ENCODE data around the gene TRIM72. TPM values are rescaled to one million over a fixed set of nuclear protein-coding genes. Genes with fewer than 3 reads are reported as not detected.
A peak's percentile ranks its signal among the peaks of the same experiment; 100 is the strongest.

The TRIM72 gene
- total and polyA plus RNA-seq, 9 of the 15 experiments (the other 6 are each of a cell fraction or from before 2014, with no cell fraction given), result under 0.01 TPM; not detected in 8

DNA sequence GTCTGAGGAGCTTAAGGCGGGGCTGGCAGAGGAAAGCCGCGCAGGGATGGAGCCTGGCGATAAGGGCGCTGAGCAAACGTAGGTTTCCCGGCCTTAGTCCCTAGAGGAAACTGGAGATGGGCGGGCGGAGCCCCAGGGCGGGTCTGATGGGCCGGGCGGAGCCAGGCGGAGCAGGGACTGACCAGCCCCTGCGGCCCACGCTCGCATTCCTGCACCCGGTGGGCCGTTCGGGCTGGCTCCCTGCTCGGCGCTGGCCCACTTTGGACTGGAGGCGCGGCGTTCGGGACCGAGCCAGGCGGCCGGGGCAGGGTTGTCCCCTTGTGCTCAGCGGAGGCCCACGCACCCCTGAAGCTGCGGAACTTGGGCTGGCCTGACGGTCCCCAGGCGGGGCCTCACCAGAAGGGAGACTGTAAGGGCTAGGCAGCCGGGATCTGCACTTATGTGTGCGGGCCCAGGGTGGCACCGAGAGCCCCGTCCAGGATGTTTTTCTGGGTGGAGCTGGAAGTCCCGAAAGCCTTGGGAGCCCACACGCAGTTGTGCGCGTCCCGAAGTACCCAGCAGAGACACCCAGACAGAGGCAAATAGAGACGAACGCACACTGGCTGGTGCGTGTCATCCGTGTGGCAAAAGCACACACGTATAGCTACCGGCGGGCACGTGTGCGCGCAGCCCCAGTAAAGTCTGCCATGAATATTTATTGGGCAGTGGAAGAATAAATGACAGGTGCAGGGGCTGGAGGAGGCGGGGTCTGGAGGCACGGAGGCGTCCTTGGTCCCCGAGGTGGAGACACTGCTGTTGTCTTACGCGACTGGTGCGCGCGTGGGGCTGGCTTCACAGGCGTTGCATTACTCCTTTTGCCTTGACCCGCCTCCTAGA, 1.6 kb downstream of the TRIM72 start (continued):
- TF ChIP-seq, protein P1, sequence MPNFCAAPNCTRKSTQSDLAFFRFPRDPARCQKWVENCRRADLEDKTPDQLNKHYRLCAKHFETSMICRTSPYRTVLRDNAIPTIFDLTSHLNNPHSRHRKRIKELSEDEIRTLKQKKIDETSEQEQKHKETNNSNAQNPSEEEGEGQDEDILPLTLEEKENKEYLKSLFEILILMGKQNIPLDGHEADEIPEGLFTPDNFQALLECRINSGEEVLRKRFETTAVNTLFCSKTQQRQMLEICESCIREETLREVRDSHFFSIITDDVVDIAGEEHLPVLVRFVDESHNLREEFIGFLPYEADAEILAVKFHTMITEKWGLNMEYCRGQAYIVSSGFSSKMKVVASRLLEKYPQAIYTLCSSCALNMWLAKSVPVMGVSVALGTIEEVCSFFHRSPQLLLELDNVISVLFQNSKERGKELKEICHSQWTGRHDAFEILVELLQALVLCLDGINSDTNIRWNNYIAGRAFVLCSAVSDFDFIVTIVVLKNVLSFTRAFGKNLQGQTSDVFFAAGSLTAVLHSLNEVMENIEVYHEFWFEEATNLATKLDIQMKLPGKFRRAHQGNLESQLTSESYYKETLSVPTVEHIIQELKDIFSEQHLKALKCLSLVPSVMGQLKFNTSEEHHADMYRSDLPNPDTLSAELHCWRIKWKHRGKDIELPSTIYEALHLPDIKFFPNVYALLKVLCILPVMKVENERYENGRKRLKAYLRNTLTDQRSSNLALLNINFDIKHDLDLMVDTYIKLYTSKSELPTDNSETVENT (CRISPR knock-in tag; IDR thresholded peaks at IDR 0.05), result peak; percentile 60; the same call in 1 of the 2 replicates
- TF ChIP-seq POLR3G (IDR thresholded peaks at IDR 0.05; ENCODE audit: extremely low read depth, insufficient read length, insufficient replicate concordance) (no peak), MYNN (IDR thresholded peaks at IDR 0.05) (no peak), MYNN (CRISPR knock-in tag; IDR thresholded peaks at IDR 0.05) (no peak), HMGN3 (IDR thresholded peaks at IDR 0.05; ENCODE audit: borderline replicate concordance, extremely low read depth, insufficient read length, low read depth, low read length) (peak; percentile 72), ARHGAP35 (IDR thresholded peaks at IDR 0.05; ENCODE audit: partially characterized antibody) (no peak), ZNF707 (CRISPR knock-in tag; conservative IDR thresholded peaks at IDR 0.05) (no peak), NBN (IDR thresholded peaks at IDR 0.05; ENCODE audit: low read depth) (no peak; the same call in 1 of the 2 replicates), ZNF384 (IDR thresholded peaks at IDR 0.05; ENCODE audit: low read depth, low read length) (no peak), GABPB1 (CRISPR knock-in tag; IDR thresholded peaks at IDR 0.05) (peak; percentile 57; the same call in 1 of the 2 replicates)
- TF ChIP-seq, protein P2, sequence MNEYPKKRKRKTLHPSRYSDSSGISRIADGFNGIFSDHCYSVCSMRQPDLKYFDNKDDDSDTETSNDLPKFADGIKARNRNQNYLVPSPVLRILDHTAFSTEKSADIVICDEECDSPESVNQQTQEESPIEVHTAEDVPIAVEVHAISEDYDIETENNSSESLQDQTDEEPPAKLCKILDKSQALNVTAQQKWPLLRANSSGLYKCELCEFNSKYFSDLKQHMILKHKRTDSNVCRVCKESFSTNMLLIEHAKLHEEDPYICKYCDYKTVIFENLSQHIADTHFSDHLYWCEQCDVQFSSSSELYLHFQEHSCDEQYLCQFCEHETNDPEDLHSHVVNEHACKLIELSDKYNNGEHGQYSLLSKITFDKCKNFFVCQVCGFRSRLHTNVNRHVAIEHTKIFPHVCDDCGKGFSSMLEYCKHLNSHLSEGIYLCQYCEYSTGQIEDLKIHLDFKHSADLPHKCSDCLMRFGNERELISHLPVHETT (CRISPR knock-in tag; conservative IDR thresholded peaks at IDR 0.05 in 1 of 2, IDR thresholded peaks at IDR 0.05 in 1 of 2), result no peak
- TF ChIP-seq, protein P3, sequence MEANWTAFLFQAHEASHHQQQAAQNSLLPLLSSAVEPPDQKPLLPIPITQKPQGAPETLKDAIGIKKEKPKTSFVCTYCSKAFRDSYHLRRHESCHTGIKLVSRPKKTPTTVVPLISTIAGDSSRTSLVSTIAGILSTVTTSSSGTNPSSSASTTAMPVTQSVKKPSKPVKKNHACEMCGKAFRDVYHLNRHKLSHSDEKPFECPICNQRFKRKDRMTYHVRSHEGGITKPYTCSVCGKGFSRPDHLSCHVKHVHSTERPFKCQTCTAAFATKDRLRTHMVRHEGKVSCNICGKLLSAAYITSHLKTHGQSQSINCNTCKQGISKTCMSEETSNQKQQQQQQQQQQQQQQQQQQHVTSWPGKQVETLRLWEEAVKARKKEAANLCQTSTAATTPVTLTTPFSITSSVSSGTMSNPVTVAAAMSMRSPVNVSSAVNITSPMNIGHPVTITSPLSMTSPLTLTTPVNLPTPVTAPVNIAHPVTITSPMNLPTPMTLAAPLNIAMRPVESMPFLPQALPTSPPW (CRISPR knock-in tag; IDR thresholded peaks at IDR 0.05), result peak; percentile 34; the same call in 1 of the 2 replicates
- TF ChIP-seq, protein P4, sequence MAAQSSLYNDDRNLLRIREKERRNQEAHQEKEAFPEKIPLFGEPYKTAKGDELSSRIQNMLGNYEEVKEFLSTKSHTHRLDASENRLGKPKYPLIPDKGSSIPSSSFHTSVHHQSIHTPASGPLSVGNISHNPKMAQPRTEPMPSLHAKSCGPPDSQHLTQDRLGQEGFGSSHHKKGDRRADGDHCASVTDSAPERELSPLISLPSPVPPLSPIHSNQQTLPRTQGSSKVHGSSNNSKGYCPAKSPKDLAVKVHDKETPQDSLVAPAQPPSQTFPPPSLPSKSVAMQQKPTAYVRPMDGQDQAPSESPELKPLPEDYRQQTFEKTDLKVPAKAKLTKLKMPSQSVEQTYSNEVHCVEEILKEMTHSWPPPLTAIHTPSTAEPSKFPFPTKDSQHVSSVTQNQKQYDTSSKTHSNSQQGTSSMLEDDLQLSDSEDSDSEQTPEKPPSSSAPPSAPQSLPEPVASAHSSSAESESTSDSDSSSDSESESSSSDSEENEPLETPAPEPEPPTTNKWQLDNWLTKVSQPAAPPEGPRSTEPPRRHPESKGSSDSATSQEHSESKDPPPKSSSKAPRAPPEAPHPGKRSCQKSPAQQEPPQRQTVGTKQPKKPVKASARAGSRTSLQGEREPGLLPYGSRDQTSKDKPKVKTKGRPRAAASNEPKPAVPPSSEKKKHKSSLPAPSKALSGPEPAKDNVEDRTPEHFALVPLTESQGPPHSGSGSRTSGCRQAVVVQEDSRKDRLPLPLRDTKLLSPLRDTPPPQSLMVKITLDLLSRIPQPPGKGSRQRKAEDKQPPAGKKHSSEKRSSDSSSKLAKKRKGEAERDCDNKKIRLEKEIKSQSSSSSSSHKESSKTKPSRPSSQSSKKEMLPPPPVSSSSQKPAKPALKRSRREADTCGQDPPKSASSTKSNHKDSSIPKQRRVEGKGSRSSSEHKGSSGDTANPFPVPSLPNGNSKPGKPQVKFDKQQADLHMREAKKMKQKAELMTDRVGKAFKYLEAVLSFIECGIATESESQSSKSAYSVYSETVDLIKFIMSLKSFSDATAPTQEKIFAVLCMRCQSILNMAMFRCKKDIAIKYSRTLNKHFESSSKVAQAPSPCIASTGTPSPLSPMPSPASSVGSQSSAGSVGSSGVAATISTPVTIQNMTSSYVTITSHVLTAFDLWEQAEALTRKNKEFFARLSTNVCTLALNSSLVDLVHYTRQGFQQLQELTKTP (IDR thresholded peaks at IDR 0.05; ENCODE audit: low read depth in 1 of 2, partially characterized antibody in 2 of 2), result no peak
- TF ChIP-seq, protein P5, sequence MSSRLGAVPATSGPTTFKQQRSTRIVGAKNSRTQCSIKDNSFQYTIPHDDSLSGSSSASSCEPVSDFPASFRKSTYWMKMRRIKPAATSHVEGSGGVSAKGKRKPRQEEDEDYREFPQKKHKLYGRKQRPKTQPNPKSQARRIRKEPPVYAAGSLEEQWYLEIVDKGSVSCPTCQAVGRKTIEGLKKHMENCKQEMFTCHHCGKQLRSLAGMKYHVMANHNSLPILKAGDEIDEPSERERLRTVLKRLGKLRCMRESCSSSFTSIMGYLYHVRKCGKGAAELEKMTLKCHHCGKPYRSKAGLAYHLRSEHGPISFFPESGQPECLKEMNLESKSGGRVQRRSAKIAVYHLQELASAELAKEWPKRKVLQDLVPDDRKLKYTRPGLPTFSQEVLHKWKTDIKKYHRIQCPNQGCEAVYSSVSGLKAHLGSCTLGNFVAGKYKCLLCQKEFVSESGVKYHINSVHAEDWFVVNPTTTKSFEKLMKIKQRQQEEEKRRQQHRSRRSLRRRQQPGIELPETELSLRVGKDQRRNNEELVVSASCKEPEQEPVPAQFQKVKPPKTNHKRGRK (tag; IDR thresholded peaks at IDR 0.05), result no peak

Measured in K562 (cell line).